ENCODE results near the gene TMTC3. TPM values are rescaled to one million over a fixed set of nuclear protein-coding genes. Genes with fewer than 3 reads are reported as not detected.

TMTC3 gene
- total RNA-seq, 1 experiment from 2014 or later, result 30.8 TPM

GRCh38 chr12:88192426-88192825 lies 50.3 kb downstream of the TMTC3 start:
- CTCF ChIA-PET, result no interaction called here
- Mint-ChIP-seq H3K9me3 (ENCODE audit: low read depth, unreplicated experiment) (no peaks in the 10 kb centered on the region), H3K27ac (ENCODE audit: unreplicated experiment) (no peak overlapping the region), H3K36me3 (ENCODE audit: insufficient read depth, unreplicated experiment) (no peaks in the 10 kb centered on the region), H3K4me3 (ENCODE audit: low read depth, unreplicated experiment) (no peak overlapping the region), H3K27me3 (ENCODE audit: unreplicated experiment) (no peaks in the 10 kb centered on the region), H3K4me1 (ENCODE audit: low read depth, unreplicated experiment) (no peaks in the 10 kb centered on the region)
- BruUV-seq (replicated peaks), result no TSS peak
- no peak for TF ChIP-seq CTCF (IDR thresholded peaks at IDR 0.05; ENCODE audit: unreplicated experiment)
- DNase-seq, result no peak
- intact Hi-C loops (cut with micrococcal nuclease; ENCODE audit: unreplicated experiment), result no loop called here

- Mint-ChIP-seq H3K9me3 (ENCODE audit: low read depth, unreplicated experiment) (no peaks in the 10 kb centered on the region), H3K36me3 (ENCODE audit: insufficient read depth, unreplicated experiment) (no peaks in the 10 kb centered on the region), H3K27ac (ENCODE audit: unreplicated experiment) (no peak overlapping the region), H3K4me3 (ENCODE audit: low read depth, unreplicated experiment) (no peak overlapping the region), H3K27me3 (ENCODE audit: unreplicated experiment) (no peaks in the 10 kb centered on the region), H3K4me1 (ENCODE audit: low read depth, unreplicated experiment) (no peaks in the 10 kb centered on the region)
- no peak for DNase-seq
- intact Hi-C loops (cut with micrococcal nuclease; ENCODE audit: unreplicated experiment), result no loop called here
- no TSS peak for BruUV-seq (replicated peaks)
- CTCF ChIA-PET, result no interaction called here
- no peak for TF ChIP-seq CTCF (IDR thresholded peaks at IDR 0.05; ENCODE audit: unreplicated experiment)
These were observed 52.8 kb downstream of the TMTC3 start for GRCh38 chr12:88194868-88195267.

- no peaks in the 10 kb centered on the region for H3K36me3 Mint-ChIP-seq (ENCODE audit: insufficient read depth, unreplicated experiment)
- no peak for TF ChIP-seq CTCF (IDR thresholded peaks at IDR 0.05; ENCODE audit: unreplicated experiment)
- no TSS peak for BruUV-seq (replicated peaks)
- no peaks in the 10 kb centered on the region for H3K27me3 Mint-ChIP-seq (ENCODE audit: unreplicated experiment)
- no peak overlapping the region for H3K27ac Mint-ChIP-seq (ENCODE audit: unreplicated experiment)
- CTCF ChIA-PET, result interaction anchor here (0.8 kb wide), 1 partner anchor 1306 kb away, joined by 3 read pairs; no protein-coding TSS in a partner anchor
- H3K9me3 Mint-ChIP-seq (ENCODE audit: low read depth, unreplicated experiment), result no peaks in the 10 kb centered on the region
- no peaks in the 10 kb centered on the region for H3K4me1 Mint-ChIP-seq (ENCODE audit: low read depth, unreplicated experiment)
- intact Hi-C loops (cut with micrococcal nuclease; ENCODE audit: unreplicated experiment), result no loop called here
- H3K4me3 Mint-ChIP-seq (ENCODE audit: low read depth, unreplicated experiment), result no peak overlapping the region
- DNase-seq, result no peak
These were observed 57.9 kb downstream of the TMTC3 start for GRCh38 chr12:88200029-88200428.

- no peaks in the 10 kb centered on the region for H3K27me3 Mint-ChIP-seq (ENCODE audit: unreplicated experiment)
- no peak overlapping the region for H3K27ac Mint-ChIP-seq (ENCODE audit: unreplicated experiment)
- CTCF ChIA-PET, result no interaction called here
- intact Hi-C loops (cut with micrococcal nuclease; ENCODE audit: unreplicated experiment), result no loop called here
- H3K4me1 Mint-ChIP-seq (ENCODE audit: low read depth, unreplicated experiment), result no peaks in the 10 kb centered on the region
- H3K36me3 Mint-ChIP-seq (ENCODE audit: insufficient read depth, unreplicated experiment), result no peaks in the 10 kb centered on the region
- H3K4me3 Mint-ChIP-seq (ENCODE audit: low read depth, unreplicated experiment), result no peak overlapping the region
- TF ChIP-seq CTCF (IDR thresholded peaks at IDR 0.05; ENCODE audit: unreplicated experiment), result no peak
- no peaks in the 10 kb centered on the region for H3K9me3 Mint-ChIP-seq (ENCODE audit: low read depth, unreplicated experiment)
- no TSS peak for BruUV-seq (replicated peaks)
- no peak for DNase-seq
These were observed 60.4 kb downstream of the TMTC3 start for GRCh38 chr12:88202500-88202899.

Measured in Calu3 (cell line).